GM12873 (cell line): Measurements from ENCODE around the gene CASP2.
A peak's percentile ranks its signal among the peaks of the same experiment; 100 is the strongest.

ENCODE experiments used
- TF ChIP-seq, protein P1 (sequence below): IDR thresholded peaks from 2 replicates; pipeline ENCODE4 v1.5.1; 2012; ENCODE audit warnings: low read depth, mild to moderate bottlenecking, moderate library complexity, low read length, control low read depth; ENCODE audit not compliant: insufficient read depth; ENCODE audit errors: missing control alignments

CASP2 gene

DNA sequence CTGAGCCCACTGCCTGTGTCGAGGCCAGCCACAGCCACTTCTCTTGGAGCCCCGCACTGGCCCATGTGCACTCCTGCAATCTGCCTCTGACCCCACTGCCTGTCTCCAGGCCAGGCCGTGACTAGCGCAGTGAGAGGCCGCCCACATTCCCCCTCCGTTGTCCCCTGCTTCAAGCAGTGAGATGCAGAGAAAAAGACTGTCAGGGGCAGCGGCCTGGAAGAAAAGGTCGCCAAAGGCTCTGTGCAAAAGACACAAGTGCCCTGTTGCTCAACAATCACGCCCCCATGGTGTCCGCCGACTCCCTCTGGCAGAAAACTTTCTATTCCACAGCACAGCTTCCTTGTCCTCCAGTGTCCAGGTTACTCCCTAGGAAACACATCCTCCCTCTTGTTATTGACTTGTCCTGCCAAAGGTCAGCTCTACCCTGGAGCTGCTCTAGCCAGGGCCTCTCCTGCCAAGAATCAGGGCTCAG lies 64.4 kb downstream of the CASP2 start:
- TF ChIP-seq, protein P1, sequence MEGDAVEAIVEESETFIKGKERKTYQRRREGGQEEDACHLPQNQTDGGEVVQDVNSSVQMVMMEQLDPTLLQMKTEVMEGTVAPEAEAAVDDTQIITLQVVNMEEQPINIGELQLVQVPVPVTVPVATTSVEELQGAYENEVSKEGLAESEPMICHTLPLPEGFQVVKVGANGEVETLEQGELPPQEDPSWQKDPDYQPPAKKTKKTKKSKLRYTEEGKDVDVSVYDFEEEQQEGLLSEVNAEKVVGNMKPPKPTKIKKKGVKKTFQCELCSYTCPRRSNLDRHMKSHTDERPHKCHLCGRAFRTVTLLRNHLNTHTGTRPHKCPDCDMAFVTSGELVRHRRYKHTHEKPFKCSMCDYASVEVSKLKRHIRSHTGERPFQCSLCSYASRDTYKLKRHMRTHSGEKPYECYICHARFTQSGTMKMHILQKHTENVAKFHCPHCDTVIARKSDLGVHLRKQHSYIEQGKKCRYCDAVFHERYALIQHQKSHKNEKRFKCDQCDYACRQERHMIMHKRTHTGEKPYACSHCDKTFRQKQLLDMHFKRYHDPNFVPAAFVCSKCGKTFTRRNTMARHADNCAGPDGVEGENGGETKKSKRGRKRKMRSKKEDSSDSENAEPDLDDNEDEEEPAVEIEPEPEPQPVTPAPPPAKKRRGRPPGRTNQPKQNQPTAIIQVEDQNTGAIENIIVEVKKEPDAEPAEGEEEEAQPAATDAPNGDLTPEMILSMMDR, result no peak

DNA sequence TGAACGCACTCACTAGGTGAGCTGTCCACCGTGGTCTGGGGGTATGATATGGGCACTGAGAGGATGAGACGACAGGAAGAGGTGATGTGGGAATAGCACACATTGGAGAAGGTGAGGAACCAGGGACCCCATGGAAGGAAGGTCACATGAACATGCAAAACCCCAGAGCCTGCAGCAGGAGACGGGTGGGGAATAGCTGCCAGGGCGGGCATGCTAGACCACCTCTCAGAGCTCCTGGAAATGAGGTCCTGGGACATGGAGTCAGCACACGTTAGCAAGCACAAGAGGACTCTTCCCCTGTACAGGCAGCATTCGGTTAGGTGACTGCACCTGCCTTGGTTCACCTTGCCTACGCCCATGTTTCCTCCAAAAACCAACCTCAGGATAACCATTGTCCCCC lies 66.2 kb downstream of the CASP2 start:
- TF ChIP-seq, protein P1, result no peak

DNA sequence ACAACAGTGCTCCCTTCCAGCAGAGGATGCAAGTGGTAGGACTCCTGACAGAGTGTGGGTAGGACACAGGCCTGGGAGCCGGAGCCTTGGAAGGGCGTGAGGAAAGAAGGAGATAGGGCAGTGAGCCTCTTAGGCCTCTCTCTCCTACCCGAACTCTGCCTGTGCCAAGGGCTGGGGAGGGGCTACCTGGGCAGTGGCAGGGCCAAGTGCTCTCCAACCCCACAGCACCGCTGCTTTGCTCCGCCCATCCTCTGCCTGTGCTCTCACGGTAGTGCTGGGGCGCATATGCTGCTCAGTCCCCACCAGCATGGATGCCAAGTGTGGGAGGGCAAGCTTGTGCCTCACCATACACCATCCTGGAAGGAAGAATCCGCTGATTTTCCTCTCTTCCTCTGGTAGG lies 66.8 kb downstream of the CASP2 start:
- TF ChIP-seq, protein P1, result no peak

DNA sequence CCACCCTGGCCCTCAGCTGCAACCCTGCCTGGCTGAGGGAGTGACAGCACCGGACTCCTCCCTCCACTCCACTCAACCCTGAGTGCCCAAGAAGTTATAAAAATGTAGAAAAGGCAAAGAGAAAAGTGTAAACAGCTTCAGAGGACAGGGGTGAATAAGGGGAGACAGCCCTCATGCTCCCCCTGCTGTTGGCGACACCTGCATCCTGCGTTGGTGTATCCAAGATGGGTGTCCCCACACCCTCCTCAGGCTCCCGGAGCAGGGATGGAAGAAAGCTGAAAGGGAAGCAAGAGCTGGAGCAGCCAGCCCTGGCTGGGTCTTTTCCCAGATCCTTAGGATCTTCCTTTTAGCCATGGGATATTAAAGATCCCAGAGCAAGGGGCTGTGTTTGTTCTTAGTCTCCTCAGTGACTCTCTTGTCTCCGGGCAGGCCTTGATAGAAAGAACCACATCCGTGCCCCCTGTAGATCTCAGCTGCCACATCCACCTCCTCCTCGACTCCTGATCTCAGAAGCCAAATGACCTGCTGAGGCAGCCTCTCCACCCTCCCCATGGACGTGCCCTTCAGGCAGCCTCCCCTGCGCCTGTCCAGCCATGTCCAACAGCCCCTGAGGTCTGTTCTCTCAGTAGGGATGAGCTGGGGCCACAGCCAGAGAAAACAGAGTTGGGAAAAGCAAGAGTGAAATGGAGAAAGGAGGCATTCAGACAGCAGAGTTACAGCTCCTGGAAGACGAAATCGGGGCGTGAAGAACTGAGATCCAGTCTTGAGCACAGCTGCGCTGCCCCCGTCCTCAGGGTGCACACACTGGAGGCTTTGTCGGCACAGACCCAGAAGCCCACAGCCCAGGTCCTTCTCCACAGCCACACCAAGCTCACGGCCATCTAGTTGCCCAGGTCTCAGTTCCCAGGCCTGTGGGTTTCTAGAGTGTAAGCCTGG lies 67.6 kb downstream of the CASP2 start:
- TF ChIP-seq, protein P1, result peak; percentile 22

DNA sequence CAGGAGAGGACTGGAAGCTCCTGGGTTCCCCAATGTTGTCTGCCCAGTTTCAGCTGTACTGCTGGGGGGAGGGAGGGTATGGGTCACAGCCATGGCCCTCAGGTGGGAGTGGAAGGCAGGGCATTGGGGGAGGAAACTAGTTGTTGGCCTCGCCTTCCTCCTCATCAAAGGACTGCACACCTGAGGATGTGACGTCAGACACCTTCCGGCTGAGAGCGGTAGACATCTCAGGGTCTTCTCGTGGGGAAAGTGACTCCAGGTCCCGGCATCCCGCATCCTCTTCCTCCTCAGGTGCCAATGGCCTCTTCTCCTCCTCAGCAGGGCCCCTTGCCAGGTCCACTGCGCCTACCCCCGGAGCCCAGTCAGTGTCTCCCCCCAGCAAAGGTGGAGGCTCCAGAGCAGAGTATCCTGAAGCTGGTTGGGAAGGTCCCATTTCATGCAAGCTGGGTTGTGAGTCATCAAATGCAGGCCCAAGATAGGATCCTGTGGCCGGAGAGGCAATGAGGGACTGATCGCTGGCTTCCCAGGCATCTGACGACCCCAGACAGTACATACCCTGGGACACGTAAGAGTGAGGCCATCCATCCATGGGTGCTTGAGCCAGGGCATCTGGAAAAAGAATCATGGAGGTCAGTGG lies 68.4 kb downstream of the CASP2 start:
- TF ChIP-seq, protein P1, result no peak
